Ectodermal cell (in vitro differentiated cells): ENCODE measurements around the gene CRISP1. TPM values are rescaled to one million over a fixed set of nuclear protein-coding genes. Genes with fewer than 3 reads are reported as not detected.

ENCODE experiments used
- H3K27ac ChIP-seq: 2 replicates; pipeline ENCODE4 v1.7.0; 2013; ENCODE audit warnings: mild to moderate bottlenecking, low read depth, low read length; ENCODE audit not compliant: insufficient read depth, poor library complexity, severe bottlenecking
- H3K27me3 ChIP-seq: 2 replicates; pipeline ENCODE4 v1.7.0; 2013; ENCODE audit warnings: mild to moderate bottlenecking, low read length; ENCODE audit not compliant: insufficient read depth, control insufficient read depth, poor library complexity, severe bottlenecking
- H3K36me3 ChIP-seq: one replicate; pipeline ENCODE4 v1.7.0; 2013; ENCODE audit warnings: low read length; ENCODE audit not compliant: control insufficient read depth, insufficient read depth
- H3K4me1 ChIP-seq: one replicate; pipeline ENCODE4 v1.7.0; 2013; ENCODE audit warnings: low read length; ENCODE audit not compliant: control insufficient read depth, insufficient read depth
- H3K4me3 ChIP-seq: 2 replicates; pipeline ENCODE4 v1.7.0; 2013; ENCODE audit warnings: low read depth, low read length, control low read depth; ENCODE audit not compliant: insufficient read depth
- H3K9me3 ChIP-seq: 2 replicates; pipeline ENCODE4 v1.7.0; 2013; ENCODE audit warnings: mild to moderate bottlenecking, low read length, moderate library complexity; ENCODE audit not compliant: control insufficient read depth
- WGBS, 2 experiments: methylation state at CpG; one replicate each; pipeline ENCODE4 v1.1.7; 2013; ENCODE audit warnings: missing lambda C conversion rate in 2 of 2; 5-methylcytosine and 5-hydroxymethylcytosine counted together
- polyA plus RNA-seq, 4 experiments: library from polyadenylated mRNA; stranded (reverse); fragments of 50-300 nt; gene quantifications; one replicate each; pipeline ENCODE4 v1.2.3, GENCODE V29; 2013

CRISP1 gene, protein sequence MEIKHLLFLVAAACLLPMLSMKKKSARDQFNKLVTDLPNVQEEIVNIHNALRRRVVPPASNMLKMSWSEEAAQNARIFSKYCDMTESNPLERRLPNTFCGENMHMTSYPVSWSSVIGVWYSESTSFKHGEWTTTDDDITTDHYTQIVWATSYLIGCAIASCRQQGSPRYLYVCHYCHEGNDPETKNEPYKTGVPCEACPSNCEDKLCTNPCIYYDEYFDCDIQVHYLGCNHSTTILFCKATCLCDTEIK
- not detected for polyA plus RNA-seq (2013, experiment 1 of 4)
- polyA plus RNA-seq (2013, experiment 2 of 4), result not detected
- polyA plus RNA-seq (2013, experiment 3 of 4), result not detected
- not detected for polyA plus RNA-seq (2013, experiment 4 of 4)

DNA sequence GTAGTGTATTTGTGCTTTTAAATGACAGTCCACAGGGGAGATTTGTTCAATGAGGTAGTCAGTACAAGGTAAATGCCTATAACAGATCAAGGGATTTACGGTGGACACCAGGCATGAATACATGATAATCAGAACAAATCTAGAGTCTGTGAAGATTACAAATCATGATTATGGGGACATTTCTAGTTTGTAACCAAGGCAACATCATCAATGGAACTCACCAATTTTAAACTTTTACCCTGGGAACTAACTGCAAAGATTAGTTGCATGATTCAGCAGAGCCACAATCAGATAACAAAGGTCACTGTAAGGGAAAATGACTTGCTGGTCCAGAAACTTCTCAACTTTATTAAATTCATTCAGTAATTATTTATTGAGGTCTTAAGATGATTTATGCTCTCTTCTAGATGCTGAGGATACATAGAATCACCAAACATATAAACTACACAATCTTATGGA, at the start of gene CRISP1:
Gene CRISP1, minus strand, starts transcription at position 51 of the 459 bp plus-strand sequence. CDS start 9,135 bp downstream, outside the sequence.
- H3K27me3 ChIP-seq, result no peaks in the 10 kb centered on the region
- 86 to 90% methylated on average over 1 of the region's 1 CpG for WGBS, 2 experiments
- no peak within 1 kb of the TSS for H3K27ac ChIP-seq
- no peaks in the 10 kb centered on the region for H3K36me3 ChIP-seq
- H3K4me1 ChIP-seq, result no peaks in the 10 kb centered on the region
- H3K9me3 ChIP-seq, result no peaks in the 10 kb centered on the region
- no peak within 1 kb of the TSS for H3K4me3 ChIP-seq

DNA sequence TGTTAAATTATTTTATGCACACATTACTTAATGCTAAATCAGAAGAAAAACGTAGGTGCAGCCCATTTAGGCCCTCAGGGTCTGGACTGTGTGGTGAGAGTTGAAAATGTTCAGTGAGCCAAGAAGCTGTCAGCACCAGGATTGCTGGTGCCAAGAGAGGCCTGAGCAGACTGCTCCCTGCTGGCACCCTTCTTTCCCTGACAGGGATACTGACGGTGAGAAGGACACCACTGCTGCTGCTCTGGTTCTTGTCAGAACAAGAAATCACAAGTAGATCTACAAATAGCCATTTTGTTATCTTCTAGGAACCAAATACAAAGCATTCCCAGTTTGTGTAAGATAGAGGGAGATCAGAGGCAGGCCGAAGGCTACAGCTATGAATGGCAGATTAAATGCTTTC, 48.7 kb upstream of the CRISP1 start:
- no peaks in the 10 kb centered on the region for H3K36me3 ChIP-seq
- peaks cover 14% of the 10 kb centered on the region for H3K4me1 ChIP-seq
- H3K9me3 ChIP-seq, result no peaks in the 10 kb centered on the region
- no peak overlapping the region for H3K27ac ChIP-seq
- H3K27me3 ChIP-seq, result no peaks in the 10 kb centered on the region
- H3K4me3 ChIP-seq, result no peak overlapping the region
- 24 to 35% methylated on average over 2 of the region's 3 CpGs for WGBS, 2 experiments

DNA sequence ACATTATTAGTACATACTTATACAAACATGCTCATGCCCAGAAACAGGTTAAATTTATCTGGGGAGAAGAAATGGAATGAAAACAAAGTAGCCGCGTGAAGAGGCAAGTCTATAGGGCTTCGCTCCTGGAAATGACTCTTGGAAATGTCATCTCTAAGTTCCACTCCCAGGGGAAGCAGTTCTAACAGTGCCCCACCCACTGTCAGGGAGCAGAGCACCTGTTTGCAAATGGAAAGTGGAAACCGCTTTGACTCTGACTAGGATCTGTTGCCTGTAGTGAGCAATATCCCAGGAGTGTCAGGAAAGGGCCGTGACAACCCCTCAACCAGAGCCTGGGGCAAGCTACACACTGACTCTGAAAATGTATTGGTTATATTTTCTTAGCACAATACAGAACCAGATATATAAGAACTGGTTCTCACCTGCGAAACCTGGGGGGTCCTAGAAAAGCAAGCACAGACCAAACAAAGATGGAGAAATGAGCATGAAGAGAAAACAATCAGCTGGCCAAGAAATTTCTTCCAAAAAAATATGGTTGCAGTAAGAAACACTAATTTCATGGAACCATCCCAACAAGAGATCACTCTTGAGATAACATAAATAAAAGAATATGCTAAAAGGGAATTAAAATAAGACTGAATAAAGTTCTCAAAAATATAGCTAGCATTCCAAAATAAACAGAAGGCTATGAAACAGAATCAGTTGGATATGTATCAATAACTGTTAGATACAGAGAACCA, 47.5 kb upstream of the CRISP1 start:
- no peak overlapping the region for H3K4me3 ChIP-seq
- 63 to 67% methylated on average over 5 to 6 of the region's 6 CpGs for WGBS, 2 experiments
- no peaks in the 10 kb centered on the region for H3K36me3 ChIP-seq
- no peak overlapping the region for H3K27ac ChIP-seq
- H3K27me3 ChIP-seq, result no peaks in the 10 kb centered on the region
- H3K4me1 ChIP-seq, result peaks cover 9% of the 10 kb centered on the region
- no peaks in the 10 kb centered on the region for H3K9me3 ChIP-seq

DNA sequence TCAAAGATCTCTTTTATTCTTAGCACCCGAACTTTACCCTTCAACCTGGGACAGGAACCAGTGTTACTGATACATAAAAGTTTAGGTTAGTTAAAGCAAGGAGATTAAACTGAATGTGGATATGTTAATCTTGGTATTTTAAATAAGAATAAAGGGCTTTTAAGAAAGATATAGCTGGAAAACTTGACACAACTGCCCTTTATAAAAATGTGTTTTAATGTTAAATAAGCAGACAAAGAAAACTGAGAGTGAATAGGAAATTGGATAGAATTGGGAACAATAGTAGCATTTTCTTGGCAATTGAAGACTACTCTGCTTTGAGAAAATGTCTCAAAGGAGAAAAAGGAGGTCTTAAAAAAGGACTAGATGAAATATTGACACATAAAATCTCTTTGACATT, 45.9 kb upstream of the CRISP1 start:
- Histone ChIP-seq H3K36me3 (no peaks in the 10 kb centered on the region), H3K9me3 (no peaks in the 10 kb centered on the region), H3K4me3 (no peak overlapping the region), H3K27me3 (no peaks in the 10 kb centered on the region), H3K4me1 (peaks cover 3% of the 10 kb centered on the region), H3K27ac (no peak overlapping the region)
- no CpG with 5 or more reads among the region's 1 CpG for WGBS, 2 experiments

DNA sequence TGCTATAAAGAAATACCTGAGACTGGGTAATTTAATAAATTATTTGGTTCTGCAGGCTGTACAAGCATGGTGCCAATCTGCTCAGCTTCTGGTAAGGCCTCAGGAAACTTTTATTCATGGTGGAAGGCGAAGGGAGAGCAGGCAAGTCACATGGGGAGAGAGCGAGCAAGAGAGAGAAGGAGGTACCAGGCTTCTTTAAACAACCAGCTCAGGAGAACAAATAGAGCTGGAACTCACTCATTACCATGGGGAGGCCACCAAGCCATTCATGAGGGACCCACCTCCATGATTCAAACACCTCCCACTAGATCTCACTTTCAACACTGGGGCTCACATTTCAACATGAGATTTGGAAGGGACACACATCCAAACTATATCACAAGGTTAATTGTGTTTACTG, 44.9 kb upstream of the CRISP1 start:
- Histone ChIP-seq H3K4me1 (peaks cover 3% of the 10 kb centered on the region), H3K9me3 (no peaks in the 10 kb centered on the region), H3K27me3 (no peaks in the 10 kb centered on the region), H3K36me3 (no peaks in the 10 kb centered on the region), H3K27ac (no peak overlapping the region), H3K4me3 (no peak overlapping the region)
- 67 to 77% methylated on average over 2 of the region's 2 CpGs for WGBS, 2 experiments

DNA sequence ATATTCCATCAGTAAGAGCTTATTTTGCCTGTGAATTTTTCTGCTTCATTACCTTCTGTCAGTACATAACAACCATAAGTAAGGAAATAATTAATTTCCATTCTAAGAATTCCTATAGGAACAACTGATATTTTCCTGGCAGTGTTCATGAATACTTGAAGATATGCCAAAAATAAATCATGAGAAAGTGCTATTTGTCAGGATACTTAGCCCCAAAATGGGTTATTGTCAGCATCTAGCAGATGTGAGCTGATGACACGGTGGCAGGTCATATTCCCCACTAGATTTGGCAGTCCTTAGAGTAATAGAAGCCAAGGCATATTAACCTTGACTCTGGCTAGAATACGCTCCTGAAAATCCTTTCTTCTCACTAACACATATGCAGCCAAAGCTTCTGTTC, 43.2 kb upstream of the CRISP1 start:
- no peak overlapping the region for H3K4me3 ChIP-seq
- H3K27ac ChIP-seq, result no peak overlapping the region
- WGBS, 2 experiments, result 85 to 95% methylated on average over 2 of the region's 2 CpGs
- H3K36me3 ChIP-seq, result no peaks in the 10 kb centered on the region
- H3K27me3 ChIP-seq, result no peaks in the 10 kb centered on the region
- no peaks in the 10 kb centered on the region for H3K4me1 ChIP-seq
- H3K9me3 ChIP-seq, result no peaks in the 10 kb centered on the region

DNA sequence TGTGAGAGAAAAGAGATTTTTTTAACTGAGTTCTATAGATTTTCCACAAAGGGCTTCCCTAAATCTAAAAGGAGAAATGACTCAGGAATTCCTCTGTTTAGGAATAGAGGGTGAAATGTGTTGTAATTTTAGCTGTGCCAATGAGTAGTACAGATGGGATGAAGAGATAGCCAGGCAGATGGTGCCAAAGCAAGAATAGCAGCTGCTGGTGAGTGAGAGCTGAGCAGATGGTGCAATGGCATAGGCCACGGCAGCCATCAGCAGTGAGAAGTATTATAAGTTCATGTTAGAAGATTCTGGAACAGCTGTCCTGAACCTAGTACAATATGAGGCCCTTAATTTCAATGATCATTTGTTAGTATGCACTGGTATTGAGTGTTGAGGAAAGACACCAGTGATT, 40.2 kb upstream of the CRISP1 start:
- H3K4me1 ChIP-seq, result no peaks in the 10 kb centered on the region
- H3K36me3 ChIP-seq, result no peaks in the 10 kb centered on the region
- 86 to 94% methylated on average over 1 of the region's 1 CpG for WGBS, 2 experiments
- H3K9me3 ChIP-seq, result no peaks in the 10 kb centered on the region
- H3K27ac ChIP-seq, result no peak overlapping the region
- no peaks in the 10 kb centered on the region for H3K27me3 ChIP-seq
- H3K4me3 ChIP-seq, result no peak overlapping the region

DNA sequence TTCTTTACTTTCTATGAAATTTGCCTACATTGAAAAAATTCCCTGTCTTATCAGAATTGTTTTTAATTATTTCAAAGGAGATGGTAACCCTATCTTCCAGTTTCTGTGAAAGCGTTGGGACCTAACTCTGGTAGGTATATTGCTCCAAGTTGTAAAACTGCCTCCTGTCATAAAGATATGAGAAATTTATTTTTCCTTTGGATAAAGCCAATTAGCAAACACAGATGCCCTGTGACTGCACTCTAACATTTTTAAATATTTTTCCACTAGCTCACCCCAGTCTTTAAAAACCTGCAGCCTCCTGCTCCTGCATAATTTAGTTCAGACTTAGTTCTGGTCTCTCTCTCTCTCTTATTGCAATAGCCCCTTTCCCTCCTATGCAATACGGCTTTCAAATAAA, 39.0 kb upstream of the CRISP1 start:
- Histone ChIP-seq H3K36me3 (no peaks in the 10 kb centered on the region), H3K27me3 (no peaks in the 10 kb centered on the region), H3K4me3 (no peak overlapping the region), H3K27ac (no peak overlapping the region), H3K4me1 (no peaks in the 10 kb centered on the region), H3K9me3 (no peaks in the 10 kb centered on the region)
- 97 to 100% methylated on average over 2 of the region's 2 CpGs for WGBS, 2 experiments

DNA sequence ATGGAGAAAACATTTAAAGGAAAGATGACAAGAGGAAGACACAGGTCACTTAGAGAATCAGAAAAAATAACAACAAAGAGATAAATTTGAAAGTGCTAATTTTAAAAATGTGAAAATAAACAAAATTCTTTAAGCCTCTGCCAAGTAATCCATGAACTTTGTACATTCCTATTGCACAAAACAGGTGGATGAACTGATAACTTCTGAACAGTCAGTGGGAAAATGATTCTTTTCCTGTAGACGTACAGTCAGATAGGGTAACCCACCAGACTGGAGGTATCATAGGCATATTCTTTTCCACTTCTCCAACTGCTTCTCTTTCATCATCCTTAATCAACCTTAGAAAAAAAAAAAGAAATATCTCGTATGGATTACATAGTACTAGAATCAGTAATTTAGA, 36.5 kb upstream of the CRISP1 start:
- Histone ChIP-seq H3K27me3 (no peaks in the 10 kb centered on the region), H3K4me1 (no peaks in the 10 kb centered on the region), H3K27ac (no peak overlapping the region), H3K4me3 (no peak overlapping the region), H3K36me3 (no peaks in the 10 kb centered on the region), H3K9me3 (no peaks in the 10 kb centered on the region)
- WGBS, 2 experiments, result 73 to 86% methylated on average over 1 of the region's 2 CpGs

DNA sequence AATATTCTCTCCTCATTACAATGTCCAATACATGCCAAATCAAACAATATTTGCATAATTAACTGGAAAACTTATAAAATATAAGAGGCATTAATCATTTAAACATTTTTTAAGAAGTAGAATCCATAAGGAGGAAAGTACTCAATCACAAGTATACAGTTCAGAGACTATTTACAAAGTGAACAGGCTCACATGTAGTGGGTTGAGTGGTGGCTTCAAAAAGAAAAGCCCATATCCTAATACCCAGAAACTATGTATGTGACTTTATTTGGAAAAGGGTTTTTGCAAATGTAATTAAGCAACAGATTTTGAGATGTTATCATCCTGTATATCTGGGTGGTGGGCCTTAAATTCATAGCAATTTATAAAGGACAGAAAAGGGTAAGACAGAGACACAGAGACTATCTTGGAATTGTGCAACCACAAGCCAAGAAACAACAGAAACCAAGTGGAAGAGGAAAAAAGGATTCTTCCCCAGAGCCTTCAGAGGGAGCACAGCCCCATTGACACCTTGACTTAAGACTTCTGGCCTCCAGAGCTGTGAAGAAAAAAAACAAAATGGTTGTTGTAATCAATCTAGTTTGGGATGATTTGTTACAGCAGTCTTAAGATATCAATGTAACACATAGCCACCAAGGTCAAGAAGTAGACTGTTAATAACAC, 32.7 kb upstream of the CRISP1 start:
- Histone ChIP-seq H3K4me3 (no peak overlapping the region), H3K9me3 (no peaks in the 10 kb centered on the region), H3K4me1 (no peaks in the 10 kb centered on the region), H3K27ac (no peak overlapping the region), H3K36me3 (no peaks in the 10 kb centered on the region), H3K27me3 (no peaks in the 10 kb centered on the region)
